ENCODE data around the gene ANKRD2.
"Not testable (repeated sequence)": the region's sequence is repeated elsewhere in the genome, so short reads cannot be mapped to it uniquely, and the experiment has no call there.

The ANKRD2 gene

GRCh38 chr10:97547271-97547600, 25.3 kb upstream of the ANKRD2 start:
- DNase-seq = no peak

GRCh38 chr10:97547962-97548361, 24.6 kb upstream of the ANKRD2 start:
- no peak for DNase-seq

DNA sequence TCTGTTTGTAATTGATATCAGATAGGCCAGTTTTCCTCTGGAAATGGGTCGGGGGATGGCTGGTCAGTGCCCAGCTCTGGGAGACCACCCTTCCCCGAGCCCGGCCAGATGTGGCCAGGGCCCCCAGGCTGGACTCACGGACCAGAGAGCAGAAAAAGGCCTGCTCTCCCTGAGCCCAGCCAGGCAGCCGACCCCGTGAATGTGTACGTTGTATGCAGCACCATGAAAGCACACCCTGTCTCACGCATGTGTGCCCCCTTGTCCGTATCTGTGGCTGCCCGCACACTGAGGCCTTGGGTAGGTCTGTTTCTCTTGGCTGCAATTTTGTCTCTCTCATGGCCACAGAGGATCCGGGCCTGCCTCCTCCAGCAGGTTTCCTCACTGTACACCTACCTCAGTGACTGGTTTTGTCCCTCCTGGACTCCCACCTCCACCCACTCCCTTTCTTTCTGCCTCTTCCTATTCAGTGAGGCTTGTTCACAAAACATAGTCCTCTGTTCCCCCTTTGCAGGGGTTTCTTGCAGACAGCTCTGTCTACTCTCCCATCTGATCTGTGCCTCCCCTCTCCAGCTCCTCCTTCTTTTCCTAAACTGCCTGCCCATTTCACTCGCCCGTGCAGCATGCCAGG, 23.6 kb upstream of the ANKRD2 start:
- DNase-seq = no peak

- DNase-seq = no peak
Measured at GRCh38 chr10:97549587-97550322, 22.8 kb upstream of the ANKRD2 start.

GRCh38 chr10:97550336-97551149, 22.0 kb upstream of the ANKRD2 start:
- DNase-seq = no peak

- no peak for DNase-seq
Measured at GRCh38 chr10:97551271-97551670, 21.3 kb upstream of the ANKRD2 start.

GRCh38 chr10:97553575-97554031, 19.0 kb upstream of the ANKRD2 start:
- no peak for DNase-seq

- DNase-seq = not testable (repeated sequence)
Measured at GRCh38 chr10:97554336-97554735, 18.2 kb upstream of the ANKRD2 start.

DNA sequence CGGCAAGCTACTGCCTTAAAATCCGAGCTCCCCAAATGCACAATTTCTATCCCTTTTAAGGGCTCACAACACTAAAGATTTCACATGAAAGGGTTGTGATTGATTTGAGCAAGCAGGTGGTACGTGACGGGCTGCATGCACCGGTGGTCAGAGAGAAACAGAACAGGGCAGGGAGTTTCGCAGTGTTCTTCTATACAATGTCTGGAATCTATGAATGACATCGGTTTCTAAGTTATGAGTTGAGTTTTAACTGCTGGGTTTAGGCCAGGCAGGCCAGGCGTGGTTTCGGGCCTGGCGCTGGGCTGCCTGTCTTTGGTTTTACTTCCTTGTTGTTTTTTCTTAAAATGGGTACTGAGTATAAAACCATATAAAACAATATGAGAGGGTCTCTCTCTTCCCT, 17.0 kb upstream of the ANKRD2 start:
- DNase-seq = not testable (repeated sequence)

- not testable (repeated sequence) for DNase-seq
Measured at GRCh38 chr10:97560731-97561381, 11.7 kb upstream of the ANKRD2 start.

GRCh38 chr10:97561386-97562077, 11.0 kb upstream of the ANKRD2 start:
- DNase-seq = not testable (repeated sequence)

DNA sequence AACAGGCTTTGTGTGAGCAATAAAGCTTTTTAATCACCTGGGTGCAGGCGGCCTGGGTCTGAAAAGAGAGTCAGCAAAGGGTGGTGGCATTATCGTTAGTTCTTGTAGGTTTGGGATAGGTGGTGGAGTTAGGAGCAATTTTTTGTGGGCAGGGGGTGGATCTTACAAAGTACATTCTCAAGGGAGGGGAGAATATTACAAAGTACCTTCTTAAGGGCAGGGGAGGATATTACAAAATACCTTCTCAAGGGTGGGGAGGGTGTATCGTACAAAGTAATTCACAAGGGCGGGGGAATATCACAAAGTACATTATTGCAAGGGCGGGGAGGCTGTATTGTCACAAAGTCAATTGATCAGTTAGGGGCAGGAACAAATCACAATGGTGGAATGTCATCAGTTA, 10.2 kb upstream of the ANKRD2 start:
- not testable (repeated sequence) for DNase-seq

DNA sequence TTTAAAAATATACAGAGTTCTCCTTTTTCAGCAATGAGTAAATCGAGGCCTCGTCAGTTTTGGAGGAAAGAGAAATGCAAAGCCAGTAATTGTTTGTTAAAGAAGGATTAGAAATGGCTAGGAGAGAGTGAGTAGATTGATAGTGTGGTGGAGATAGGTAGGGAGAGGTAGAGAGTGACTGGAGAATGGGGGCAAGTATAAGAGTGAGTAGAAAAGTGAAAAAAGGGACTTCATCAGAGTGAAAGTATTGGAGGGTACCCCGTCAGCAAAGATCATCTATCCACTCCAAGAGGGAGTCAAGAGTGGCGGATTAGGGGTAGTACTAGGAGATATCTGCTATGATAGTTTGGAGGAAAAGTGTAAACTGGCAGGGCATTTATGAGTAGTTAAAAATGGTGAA, 9.2 kb upstream of the ANKRD2 start:
- DNase-seq = no peak

DNA sequence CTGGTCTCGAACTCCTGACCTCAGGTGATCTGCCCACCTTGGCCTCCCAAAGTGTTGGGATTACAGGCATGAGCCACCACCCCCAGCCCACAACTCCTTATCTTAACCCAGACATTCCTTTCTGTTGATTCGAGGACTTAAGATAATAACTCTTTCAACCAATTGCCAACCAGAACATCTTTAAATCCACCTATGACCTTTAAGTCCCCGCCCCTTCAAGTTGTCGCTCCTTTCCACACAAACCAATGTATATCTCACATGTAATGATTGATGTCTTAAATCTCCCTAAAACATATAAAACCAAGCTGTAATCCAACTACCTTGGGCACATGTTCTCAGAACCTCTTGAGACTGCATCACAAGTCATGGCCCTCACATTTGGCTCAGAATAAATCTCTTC, 7.8 kb upstream of the ANKRD2 start:
- DNase-seq = no peak

GRCh38 chr10:97566336-97566996, 6.1 kb upstream of the ANKRD2 start:
- DNase-seq = no peak

DNA sequence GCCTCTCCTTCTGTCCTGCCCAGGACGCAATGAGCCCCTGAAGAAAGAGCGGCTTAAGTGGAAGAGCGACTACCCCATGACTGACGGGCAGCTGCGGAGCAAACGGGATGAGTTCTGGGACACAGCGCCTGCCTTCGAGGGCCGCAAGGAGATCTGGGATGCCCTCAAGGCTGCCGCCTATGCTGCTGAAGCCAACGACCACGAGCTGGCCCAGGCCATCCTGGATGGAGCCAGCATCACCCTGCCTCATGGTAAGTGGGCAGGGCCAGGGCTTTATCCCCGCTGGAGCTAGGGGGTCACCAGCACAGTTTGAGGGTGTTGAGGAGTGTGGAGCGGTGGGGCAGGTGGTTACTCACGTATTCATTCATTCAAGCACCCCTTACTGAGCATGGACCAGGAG, 4.7 kb upstream of the ANKRD2 start:
- no peak for DNase-seq

GRCh38 chr10:97570146-97570788, 2.3 kb upstream of the ANKRD2 start:
- no peak for DNase-seq

DNA sequence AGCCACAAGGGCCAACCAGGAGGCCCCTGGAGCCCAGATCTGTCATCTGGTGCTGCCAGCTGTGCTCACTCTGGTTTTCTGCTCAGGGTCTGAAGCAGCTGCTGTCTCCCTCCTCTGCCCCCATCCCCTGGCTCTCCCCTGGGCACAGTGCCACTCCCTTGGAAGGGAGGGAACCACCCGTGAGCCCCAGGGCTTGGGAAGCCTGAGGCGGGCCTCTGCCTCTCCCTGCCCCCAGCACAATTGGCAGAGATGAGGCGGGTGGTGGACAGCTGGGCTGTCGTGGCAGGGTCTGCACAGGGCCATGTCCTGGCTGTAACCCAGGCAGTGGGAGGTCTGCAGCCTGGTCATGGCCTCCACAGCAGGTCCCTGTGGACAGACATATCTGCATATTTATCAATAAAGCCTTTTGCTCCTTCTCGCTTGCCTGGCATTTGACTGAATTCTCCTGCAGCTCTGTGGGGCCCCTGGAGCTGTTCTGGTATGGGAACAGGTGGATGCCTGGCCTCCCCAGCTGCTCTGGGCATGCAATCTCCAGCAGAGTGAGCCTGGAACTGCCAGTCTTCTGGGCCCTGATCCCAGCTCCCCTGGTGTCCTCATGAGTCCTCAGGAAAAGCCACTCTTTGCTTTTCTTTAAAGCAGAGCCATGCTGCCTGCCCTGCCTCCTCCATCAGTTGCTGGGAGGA, 1.6 kb upstream of the ANKRD2 start:
- DNase-seq = peak; percentile 22 to 77

DNA sequence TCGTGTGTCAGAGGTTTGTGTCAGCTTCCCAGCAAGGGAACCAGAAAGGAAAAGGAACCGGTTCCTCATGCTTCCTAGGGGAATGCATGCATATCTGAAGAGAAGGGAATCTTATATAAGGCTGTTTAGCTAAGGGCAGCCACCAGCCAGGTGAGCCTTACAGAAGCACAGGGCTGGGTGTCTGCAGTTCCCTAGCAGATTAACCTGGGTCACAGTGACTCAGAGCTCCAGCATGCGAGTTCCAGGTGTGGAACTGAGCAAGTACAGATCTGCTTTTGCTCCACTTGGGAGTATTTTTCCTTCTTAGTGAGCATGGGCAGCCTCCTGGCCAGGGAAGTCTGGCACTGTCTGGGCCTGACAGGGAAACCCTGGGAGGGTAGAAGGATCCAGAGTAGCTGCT, 957 bp upstream of the ANKRD2 start:
- DNase-seq = peak in 1 of 2 experiments; percentile 48

- DNase-seq = no peak
Measured at GRCh38 chr10:97573021-97573420, 442 bp downstream of the ANKRD2 start.

DNA sequence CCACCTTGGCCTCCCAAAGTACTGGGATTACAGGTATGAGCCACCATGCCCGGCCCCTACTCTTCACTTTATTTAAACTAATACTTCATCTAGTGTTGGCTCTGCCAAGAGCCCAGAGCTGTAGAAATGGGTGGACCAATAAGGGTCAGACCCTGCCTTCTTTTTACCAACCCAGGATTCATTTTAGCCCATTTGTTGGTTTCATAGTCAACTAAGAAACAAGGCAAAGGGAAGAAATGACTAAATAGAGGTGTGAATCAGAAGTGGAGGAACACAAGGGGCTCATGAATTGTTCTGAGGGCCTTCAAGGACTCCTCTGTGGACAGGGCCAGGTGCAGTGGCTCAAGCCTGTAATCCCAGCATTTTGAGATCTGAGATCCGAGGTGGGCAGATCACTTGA, 1.1 kb downstream of the ANKRD2 start:
- no peak for DNase-seq
